ENCODE results near the gene NANOS3. TPM values are rescaled to one million over a fixed set of nuclear protein-coding genes. Genes with fewer than 3 reads are reported as not detected.
A peak's percentile ranks its signal among the peaks of the same experiment; 100 is the strongest.

Gene NANOS3
- polyA plus RNA-seq, 1 experiment: 0.20 TPM

DNA sequence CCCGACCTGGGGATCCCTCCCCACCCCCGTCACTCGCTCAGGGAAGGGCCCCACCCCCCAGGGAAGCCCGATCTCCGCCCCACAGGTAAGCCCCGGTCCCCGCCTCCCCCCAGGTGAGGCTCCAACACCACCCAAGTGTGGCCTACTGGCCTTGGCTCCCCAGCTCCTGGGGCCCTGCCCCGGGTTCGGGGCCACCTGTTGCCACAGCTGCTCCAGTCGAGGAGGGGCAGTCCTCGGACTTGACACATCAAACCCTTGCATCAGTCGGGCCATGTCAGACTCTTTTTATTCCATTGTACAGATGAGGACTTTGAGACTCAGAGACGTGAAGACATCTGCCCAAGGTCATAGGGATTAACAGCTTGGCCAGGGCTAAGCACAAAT lies 29.6 kb downstream of the NANOS3 start:
- Histone ChIP-seq H3K4me3 (ENCODE audit: low read depth, low read length) (peak overlapping the region; percentile 99), H3K27me3 (ENCODE audit: control insufficient read depth, insufficient read depth, low read length) (no peaks in the 10 kb centered on the region), H3K36me3 (ENCODE audit: control insufficient read depth, insufficient read depth, low read length) (peaks cover 2% of the 10 kb centered on the region; the same call in 1 of the 2 replicates)
- CTCF ChIA-PET: interaction anchor here (1.1 kb wide), 1 partner anchor 166 kb away, joined by 4 read pairs; the partner anchor contains the start of gene MISP3
- TF ChIP-seq, protein P1, sequence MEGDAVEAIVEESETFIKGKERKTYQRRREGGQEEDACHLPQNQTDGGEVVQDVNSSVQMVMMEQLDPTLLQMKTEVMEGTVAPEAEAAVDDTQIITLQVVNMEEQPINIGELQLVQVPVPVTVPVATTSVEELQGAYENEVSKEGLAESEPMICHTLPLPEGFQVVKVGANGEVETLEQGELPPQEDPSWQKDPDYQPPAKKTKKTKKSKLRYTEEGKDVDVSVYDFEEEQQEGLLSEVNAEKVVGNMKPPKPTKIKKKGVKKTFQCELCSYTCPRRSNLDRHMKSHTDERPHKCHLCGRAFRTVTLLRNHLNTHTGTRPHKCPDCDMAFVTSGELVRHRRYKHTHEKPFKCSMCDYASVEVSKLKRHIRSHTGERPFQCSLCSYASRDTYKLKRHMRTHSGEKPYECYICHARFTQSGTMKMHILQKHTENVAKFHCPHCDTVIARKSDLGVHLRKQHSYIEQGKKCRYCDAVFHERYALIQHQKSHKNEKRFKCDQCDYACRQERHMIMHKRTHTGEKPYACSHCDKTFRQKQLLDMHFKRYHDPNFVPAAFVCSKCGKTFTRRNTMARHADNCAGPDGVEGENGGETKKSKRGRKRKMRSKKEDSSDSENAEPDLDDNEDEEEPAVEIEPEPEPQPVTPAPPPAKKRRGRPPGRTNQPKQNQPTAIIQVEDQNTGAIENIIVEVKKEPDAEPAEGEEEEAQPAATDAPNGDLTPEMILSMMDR (IDR thresholded peaks at IDR 0.05; ENCODE audit: insufficient read depth, low read depth, low read length): no peak
- POLR2A ChIA-PET: no interaction called here
- DNase-seq (ENCODE audit: low read depth): no peak

DNA sequence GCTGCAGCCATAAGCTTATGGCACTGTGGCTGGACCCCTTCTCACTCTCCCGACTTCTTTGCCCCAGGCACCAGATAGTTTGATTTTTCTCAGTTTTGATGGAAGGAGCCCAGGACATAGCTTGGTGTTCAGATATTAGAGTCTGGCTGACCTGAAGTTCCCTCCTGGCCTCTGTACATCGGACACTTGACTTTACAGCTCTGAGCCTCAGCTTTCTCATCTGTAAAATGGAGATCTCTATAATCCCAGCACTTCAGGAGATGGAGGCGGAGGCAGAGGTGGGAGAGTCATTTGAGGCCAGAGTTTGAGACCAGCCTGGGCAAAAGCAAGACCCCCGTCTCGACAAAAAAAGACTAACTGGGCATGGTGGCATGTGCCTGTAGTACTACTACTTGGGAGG lies 30.0 kb downstream of the NANOS3 start:
- TF ChIP-seq, protein P1 (IDR thresholded peaks at IDR 0.05; ENCODE audit: insufficient read depth, low read depth, low read length): no peak
- H3K36me3 ChIP-seq (ENCODE audit: control insufficient read depth, insufficient read depth, low read length): peaks cover 2% of the 10 kb centered on the region; the same call in 1 of the 2 replicates
- no peaks in the 10 kb centered on the region for H3K27me3 ChIP-seq (ENCODE audit: control insufficient read depth, insufficient read depth, low read length)
- peak overlapping the region; percentile 99 for H3K4me3 ChIP-seq (ENCODE audit: low read depth, low read length)
- no peak for DNase-seq (ENCODE audit: low read depth)
- ChIA-PET POLR2A (no interaction called here), CTCF (interaction anchor here (1.1 kb wide), 1 partner anchor 166 kb away, joined by 4 read pairs; the partner anchor contains the start of gene MISP3)

DNA sequence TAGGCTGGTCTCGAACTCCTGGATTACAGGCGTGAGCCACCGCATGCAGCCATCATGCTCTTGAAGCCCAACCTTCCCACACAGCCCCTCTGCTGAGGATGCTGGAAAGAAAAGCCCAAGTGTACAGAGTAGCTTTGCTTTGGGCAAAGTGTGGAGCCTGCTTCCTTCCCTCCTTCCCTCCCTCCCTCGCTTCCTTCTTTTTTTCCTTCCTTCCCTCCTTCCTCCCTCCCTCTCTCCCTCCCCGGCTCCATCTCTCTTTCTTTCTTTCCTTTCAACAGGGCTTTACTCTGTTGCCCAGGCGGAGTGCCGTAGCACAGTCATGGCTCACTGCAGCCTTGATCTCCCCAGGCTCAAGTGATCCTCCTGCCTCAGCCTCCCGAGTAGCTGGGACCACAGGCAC lies 31.7 kb downstream of the NANOS3 start:
- CTCF ChIA-PET: no interaction called here
- H3K27me3 ChIP-seq (ENCODE audit: control insufficient read depth, insufficient read depth, low read length): no peaks in the 10 kb centered on the region
- TF ChIP-seq, protein P1 (IDR thresholded peaks at IDR 0.05; ENCODE audit: insufficient read depth, low read depth, low read length): no peak
- no peak overlapping the region for H3K4me3 ChIP-seq (ENCODE audit: low read depth, low read length)
- DNase-seq (ENCODE audit: low read depth): no peak
- peaks cover 11% of the 10 kb centered on the region for H3K36me3 ChIP-seq (ENCODE audit: control insufficient read depth, insufficient read depth, low read length)
- POLR2A ChIA-PET: no interaction called here

DNA sequence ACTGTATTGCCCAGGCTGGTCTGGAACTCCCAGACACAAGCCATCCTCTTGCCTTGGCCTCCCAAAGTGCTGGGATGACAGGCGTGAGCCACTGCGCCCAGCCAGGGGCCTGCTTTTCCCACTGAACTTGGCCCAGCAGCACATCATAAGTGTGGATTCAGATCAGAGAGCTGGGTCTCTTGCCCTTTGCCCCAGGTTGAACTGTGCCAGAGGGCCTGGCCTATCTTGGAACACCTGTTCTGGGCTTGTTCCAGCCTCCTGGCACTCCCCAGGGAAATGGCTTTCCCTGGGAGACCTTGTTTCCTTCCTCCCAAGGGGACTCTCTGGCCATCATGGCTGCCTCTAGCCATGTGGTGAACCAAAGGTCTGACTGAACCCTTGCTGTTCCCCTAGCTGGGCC lies 32.5 kb downstream of the NANOS3 start:
- DNase-seq (ENCODE audit: low read depth): no peak
- POLR2A ChIA-PET: no interaction called here
- H3K27me3 ChIP-seq (ENCODE audit: control insufficient read depth, insufficient read depth, low read length): no peaks in the 10 kb centered on the region
- CTCF ChIA-PET: interaction anchor here (0.6 to 1.3 kb wide), 2 partner anchors 64 to 150 kb away, joined by 3 read pairs; no protein-coding TSS in a partner anchor
- TF ChIP-seq, protein P1 (IDR thresholded peaks at IDR 0.05; ENCODE audit: insufficient read depth, low read depth, low read length): no peak
- H3K4me3 ChIP-seq (ENCODE audit: low read depth, low read length): no peak overlapping the region
- H3K36me3 ChIP-seq (ENCODE audit: control insufficient read depth, insufficient read depth, low read length): peaks cover 11% of the 10 kb centered on the region

DNA sequence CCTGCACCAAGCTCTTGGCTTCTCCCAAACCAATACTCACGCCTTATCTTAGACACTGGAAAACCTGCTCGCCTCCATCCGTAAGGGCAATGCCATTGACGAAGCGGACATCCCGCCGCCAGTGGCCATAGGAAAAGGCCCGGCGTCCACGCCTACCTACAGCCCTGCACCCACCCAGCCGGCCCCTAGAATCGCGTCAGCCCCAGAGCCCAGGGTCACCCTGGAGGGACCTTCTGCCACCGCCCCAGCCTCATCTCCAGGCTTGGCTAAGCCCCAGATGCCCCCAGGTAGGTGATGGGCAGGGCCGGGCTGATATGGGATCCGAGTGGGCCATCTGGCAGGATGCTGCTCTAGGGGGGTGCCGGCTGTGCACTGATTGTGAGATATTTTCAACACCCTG lies 36.4 kb downstream of the NANOS3 start:
- no peak for DNase-seq (ENCODE audit: low read depth)
- CTCF ChIA-PET: no interaction called here

More for the DNA sequence above, 36.4 kb downstream of the NANOS3 start:
- Histone ChIP-seq H3K4me3 (ENCODE audit: low read depth, low read length) (no peak overlapping the region), H3K27me3 (ENCODE audit: control insufficient read depth, insufficient read depth, low read length) (no peaks in the 10 kb centered on the region), H3K36me3 (ENCODE audit: control insufficient read depth, insufficient read depth, low read length) (peaks cover 17% of the 10 kb centered on the region)
- TF ChIP-seq, protein P1 (IDR thresholded peaks at IDR 0.05; ENCODE audit: insufficient read depth, low read depth, low read length): no peak
- POLR2A ChIA-PET: no interaction called here
